Erythroblast (primary cell): Measurements from ENCODE around the gene XKR7.

ENCODE experiments used
- GATA1 ChIP-seq: IDR thresholded peaks from 2 replicates; pipeline ENCODE4 v1.6.1; 2011; ENCODE audit warnings: low read depth, mild to moderate bottlenecking, control low read depth, low read length, moderate library complexity
- POLR2A ChIP-seq: IDR thresholded peaks from 2 replicates; pipeline ENCODE4 v1.6.1; 2011; ENCODE audit warnings: mild to moderate bottlenecking, low read length

DNA sequence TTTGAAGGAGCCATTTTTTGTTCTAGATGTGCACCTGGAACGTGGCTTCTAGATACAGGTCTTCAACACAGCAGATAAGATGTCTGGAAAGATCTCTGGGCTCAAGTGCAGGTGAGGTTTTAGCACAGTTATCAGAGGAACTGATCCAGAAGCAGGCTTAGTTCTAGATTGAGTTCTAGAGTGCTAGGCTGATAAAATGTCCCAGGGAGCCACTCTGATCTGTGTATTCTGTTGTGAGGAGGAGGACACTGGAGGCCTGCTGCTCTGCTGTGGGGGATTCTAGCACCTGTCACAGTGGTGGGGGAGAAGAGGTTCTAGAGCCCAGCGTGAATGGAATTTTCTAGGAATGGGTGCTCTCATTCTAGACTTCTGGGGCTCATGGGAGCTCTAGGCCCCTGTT lies 30.3 kb downstream of the XKR7 start:
- TF ChIP-seq POLR2A (no peak), GATA1 (no peak)
